Fibroblast of lung (primary cell): ENCODE measurements around the gene PSMB11.

Experiments used
- CTCF ChIP-seq, 2 donors: IDR thresholded peaks in 1 of 2; conservative IDR thresholded peaks in 1 of 2; 1 replicate in 1 of 2; 2 replicates in 1 of 2; pipeline ENCODE4 v1.5.1; 2011 to 2012; ENCODE audit warnings: low read length in 2 of 2, control low read depth in 1 of 2, inconsistent platforms in 1 of 2, low read depth in 1 of 2, mild to moderate bottlenecking in 1 of 2
- EZH2 ChIP-seq: IDR thresholded peaks from 2 replicates; pipeline ENCODE4 v1.5.1; 2012; ENCODE audit warnings: low read length, control low read depth, mild to moderate bottlenecking; ENCODE audit errors: missing control alignments

- no peak for TF ChIP-seq CTCF (conservative IDR thresholded peaks at IDR 0.05 in 1 of 2, IDR thresholded peaks at IDR 0.05 in 1 of 2; ENCODE audit: low read depth in 1 of 2, low read length in 2 of 2)
- TF ChIP-seq EZH2, result no peak
These were observed 26.1 kb downstream of the PSMB11 start for GRCh38 chr14:23067847-23068788.
